ENCODE data around the gene WDR7. TPM values are rescaled to one million over a fixed set of nuclear protein-coding genes. Genes with fewer than 3 reads are reported as not detected.

The WDR7 gene
- total and polyA plus RNA-seq, 4 experiments from 2014 or later: 22.3 to 50.8 (median 36.2) TPM

DNA sequence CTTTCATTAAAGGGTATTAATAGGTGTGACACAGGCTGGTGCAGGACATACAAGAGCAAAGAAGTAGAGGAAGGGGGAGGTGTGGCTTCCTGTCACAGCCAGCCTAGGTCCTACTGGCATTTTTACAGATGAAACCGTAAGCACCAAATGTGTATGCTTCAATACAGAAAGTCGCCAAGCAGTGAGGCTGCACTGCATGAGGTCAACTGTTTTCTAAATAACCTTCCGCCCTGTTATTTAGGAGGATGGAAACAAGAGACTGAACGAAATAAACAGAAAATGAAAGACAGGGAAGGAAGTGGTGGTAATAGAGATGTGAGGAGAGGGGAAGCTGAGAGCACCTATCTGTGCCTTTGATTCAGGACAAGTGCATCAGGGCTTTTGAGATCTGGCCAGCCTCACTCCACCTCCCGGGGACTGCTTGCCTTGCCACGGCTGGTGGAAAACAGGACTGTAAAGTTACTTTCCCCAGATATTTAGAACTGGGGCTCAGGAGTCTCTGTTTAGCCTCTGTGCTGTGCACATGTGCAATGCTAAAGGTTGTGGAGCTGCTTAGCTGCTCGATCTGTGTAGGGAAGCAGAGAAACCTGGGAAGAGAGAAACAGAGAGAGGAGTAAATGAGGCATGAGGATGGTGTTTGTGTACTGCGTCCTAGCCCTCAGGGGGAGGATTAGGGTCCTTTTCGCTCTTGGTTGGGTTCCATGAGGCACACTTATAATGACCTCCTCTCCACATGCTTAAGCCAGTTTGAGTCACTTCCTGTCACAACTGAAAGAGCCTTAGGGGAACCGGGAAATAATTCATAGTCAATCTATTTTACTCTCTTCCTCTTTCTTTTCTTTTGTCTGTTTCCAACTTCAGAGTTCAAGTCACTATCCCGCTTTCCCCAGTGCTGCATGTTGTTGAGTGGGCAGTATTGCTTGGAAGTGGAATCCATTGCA, 433.4 kb downstream of the WDR7 start:
- Histone ChIP-seq H3K27me3 (ENCODE audit: insufficient read depth, low read length) (no peaks in the 10 kb centered on the region), H3K36me3 (ENCODE audit: insufficient read depth, low read length) (no peaks in the 10 kb centered on the region), H3K27ac (ENCODE audit: low read depth, low read length) (no peak overlapping the region), H3K9me3 (ENCODE audit: control insufficient read depth in 1 of 2, low read length in 2 of 2) (no peaks in the 10 kb centered on the region), H3K4me1 (ENCODE audit: insufficient read depth, low read length) (peaks cover 11% of the 10 kb centered on the region), H3K4me3 (ENCODE audit: low read length in 2 of 2) (no peak overlapping the region)
- CTCF ChIA-PET (ENCODE audit: partially characterized antibody): no interaction called here
- Mint-ChIP-seq H3K4me1 (peaks cover 6 to 17% (median 9%) of the 10 kb centered on the region in 4 donors), H3K27me3 (peaks cover 3 to 10% of the 10 kb centered on the region in 2 donors), H3K4me3 (peak overlapping the region; percentile 56 to 86 (median 79)), H3K9me3 (peaks cover 0 to 14% (median 3%) of the 10 kb centered on the region in 8 donors), H3K36me3 (no peaks in the 10 kb centered on the region), H3K27ac (peak overlapping the region in 2 of 7 donors; percentile 62 to 63)
- intact Hi-C loops (cut with micrococcal nuclease): no loop called here
- POLR2A ChIA-PET (ENCODE audit: partially characterized antibody): no interaction called here
- no peak for DNase-seq

DNA sequence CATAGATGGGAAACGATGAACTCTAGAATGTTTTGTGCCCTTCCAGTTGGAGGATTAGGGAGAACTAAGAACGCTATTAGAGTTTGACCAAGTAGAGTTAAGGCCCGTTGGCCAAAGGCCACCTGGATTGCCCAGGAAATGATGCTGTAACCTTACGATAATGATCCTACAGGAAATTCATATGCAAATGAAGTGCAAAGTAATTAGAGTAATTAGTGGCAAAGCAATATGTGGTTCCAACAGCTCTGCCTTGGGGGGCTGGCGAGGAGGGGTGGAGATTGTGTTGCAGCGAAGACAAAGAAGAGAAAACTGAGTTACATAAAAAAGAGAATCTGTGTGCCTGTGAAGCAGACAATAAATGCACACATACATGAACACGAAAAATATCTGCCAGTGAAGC, 434.2 kb downstream of the WDR7 start:
- CTCF ChIA-PET (ENCODE audit: partially characterized antibody): no interaction called here
- Mint-ChIP-seq H3K36me3 (no peaks in the 10 kb centered on the region), H3K4me3 (no peak overlapping the region), H3K27me3 (peaks cover 5 to 10% of the 10 kb centered on the region in 2 donors), H3K27ac (no peak overlapping the region), H3K4me1 (peaks cover 6 to 17% (median 9%) of the 10 kb centered on the region in 4 donors), H3K9me3 (peaks cover 0 to 10% (median 3%) of the 10 kb centered on the region in 8 donors)
- no peak for DNase-seq
- no peaks in the 10 kb centered on the region for H3K9me3 ChIP-seq (ENCODE audit: control insufficient read depth in 1 of 2, low read length in 2 of 2)
- H3K27ac ChIP-seq (ENCODE audit: low read depth, low read length): no peak overlapping the region
- POLR2A ChIA-PET (ENCODE audit: partially characterized antibody): no interaction called here
- no peak overlapping the region for H3K4me3 ChIP-seq (ENCODE audit: low read length in 2 of 2)
- intact Hi-C loops (cut with micrococcal nuclease): no loop called here
- H3K4me1 ChIP-seq (ENCODE audit: insufficient read depth, low read length): peaks cover 11% of the 10 kb centered on the region
- H3K36me3 ChIP-seq (ENCODE audit: insufficient read depth, low read length): no peaks in the 10 kb centered on the region
- H3K27me3 ChIP-seq (ENCODE audit: insufficient read depth, low read length): no peaks in the 10 kb centered on the region

- Mint-ChIP-seq H3K27ac (no peak overlapping the region), H3K27me3 (peaks cover 5 to 10% of the 10 kb centered on the region in 2 donors)
Observed at GRCh38 chr18:57086163-57086562, 435.0 kb downstream of the WDR7 start.

More at GRCh38 chr18:57086163-57086562, 435.0 kb downstream of the WDR7 start:
- Histone ChIP-seq H3K4me3 (ENCODE audit: low read length in 2 of 2) (no peak overlapping the region), H3K27ac (ENCODE audit: low read depth, low read length) (no peak overlapping the region), H3K9me3 (ENCODE audit: control insufficient read depth in 1 of 2, low read length in 2 of 2) (no peaks in the 10 kb centered on the region), H3K27me3 (ENCODE audit: insufficient read depth, low read length) (no peaks in the 10 kb centered on the region), H3K4me1 (ENCODE audit: insufficient read depth, low read length) (peaks cover 11% of the 10 kb centered on the region), H3K36me3 (ENCODE audit: insufficient read depth, low read length) (no peaks in the 10 kb centered on the region)
- ChIA-PET POLR2A (ENCODE audit: partially characterized antibody) (no interaction called here), CTCF (ENCODE audit: partially characterized antibody) (no interaction called here)
- Mint-ChIP-seq H3K36me3 (no peaks in the 10 kb centered on the region), H3K4me1 (peaks cover 6 to 17% (median 9%) of the 10 kb centered on the region in 4 donors), H3K4me3 (no peak overlapping the region), H3K9me3 (peaks cover 0 to 10% (median 3%) of the 10 kb centered on the region in 8 donors)
- DNase-seq: no peak
- intact Hi-C loops (cut with micrococcal nuclease): no loop called here

Other genes with a start within 250 kb of the WDR7 start
- 10 to 100 TPM; 41.4 to 42.3 TPM for gene TXNL1, start 12.8 kb upstream of the WDR7 start, total RNA-seq
- 10 to 100 TPM; 41.1 to 52.9 TPM for gene TXNL1, start 12.8 kb upstream of the WDR7 start, polyA plus RNA-seq